ENCODE results near the gene IL1B.
"Not testable (repeated sequence)": the region's sequence is repeated elsewhere in the genome, so short reads cannot be mapped to it uniquely, and the experiment has no call there.

IL1B gene

GRCh38 chr2:112869258-112869842, 32.8 kb upstream of the IL1B start:
- no peak overlapping the region for H3K27ac ChIP-seq
- no peak for DNase-seq (ENCODE audit: low spot score)
- H3K4me3 ChIP-seq, result no peak overlapping the region
- no peak for TF ChIP-seq CTCF (IDR thresholded peaks at IDR 0.05)

- no peak overlapping the region for H3K27ac ChIP-seq
- TF ChIP-seq CTCF (IDR thresholded peaks at IDR 0.05), result no peak
- DNase-seq (ENCODE audit: low spot score), result no peak
Observed at GRCh38 chr2:112867701-112868631, 31.4 kb upstream of the IL1B start.

DNA sequence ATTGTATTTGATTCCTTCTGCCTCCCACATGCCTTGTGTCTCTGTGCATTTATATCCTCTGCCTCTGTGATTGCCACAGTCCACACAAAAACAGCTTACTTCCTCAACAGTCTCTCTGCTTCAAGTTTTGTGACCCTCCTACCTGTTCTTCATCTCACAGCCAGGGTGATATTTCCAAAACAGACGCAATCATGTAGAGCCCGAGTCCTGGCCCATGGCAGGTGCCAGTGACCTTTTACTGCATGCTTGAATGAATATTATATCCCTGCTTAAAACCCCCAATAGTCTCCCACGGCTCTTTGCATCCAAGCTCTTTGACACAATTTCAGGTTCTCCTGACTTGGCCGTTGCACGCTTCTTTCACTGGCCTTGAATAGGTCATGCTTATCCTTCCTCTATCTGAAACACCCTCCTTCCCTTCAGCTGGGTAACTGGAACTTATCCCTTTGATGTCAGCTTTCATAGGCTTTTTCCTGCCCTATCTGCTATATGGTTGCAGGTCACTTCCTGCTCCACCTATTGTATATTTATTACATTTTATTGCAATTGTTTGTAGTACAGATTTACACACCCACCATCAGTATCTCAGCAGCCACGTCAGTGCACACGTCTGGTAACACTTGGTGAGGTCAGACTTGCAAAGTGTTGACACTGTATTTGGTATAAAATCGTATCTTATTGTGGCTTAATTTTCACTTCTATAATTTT, 29.7 kb upstream of the IL1B start:
- DNase-seq (ENCODE audit: low spot score), result no peak
- no peak overlapping the region for H3K4me3 ChIP-seq
- no peak overlapping the region for H3K27ac ChIP-seq
- no peak for TF ChIP-seq CTCF (IDR thresholded peaks at IDR 0.05)

More at GRCh38 chr2:112867701-112868631, 31.4 kb upstream of the IL1B start:
- H3K4me3 ChIP-seq, result no peak overlapping the region

DNA sequence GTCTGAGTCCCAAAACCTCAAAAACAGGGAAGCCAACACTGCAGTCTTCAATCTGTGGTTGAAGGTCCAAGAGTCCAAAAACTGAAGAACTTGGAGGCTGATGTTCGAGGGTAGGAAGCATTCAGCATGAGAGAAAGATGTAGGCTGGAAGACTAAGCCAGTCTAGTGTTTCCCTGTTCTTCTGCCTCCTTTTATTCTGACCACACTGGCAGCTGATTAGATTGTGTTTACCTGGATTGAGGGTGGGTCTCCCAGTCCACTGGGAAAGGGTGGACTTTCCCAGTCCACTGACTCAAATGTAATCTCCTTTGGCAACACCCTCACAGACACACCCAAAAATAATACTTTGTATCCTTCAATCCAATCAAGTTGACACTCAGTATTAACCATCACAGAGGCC, 27.5 kb upstream of the IL1B start:
- H3K27ac ChIP-seq, result no peak overlapping the region
- no peak for DNase-seq (ENCODE audit: low spot score)
- H3K4me3 ChIP-seq, result no peak overlapping the region
- no peak for TF ChIP-seq CTCF (IDR thresholded peaks at IDR 0.05)

DNA sequence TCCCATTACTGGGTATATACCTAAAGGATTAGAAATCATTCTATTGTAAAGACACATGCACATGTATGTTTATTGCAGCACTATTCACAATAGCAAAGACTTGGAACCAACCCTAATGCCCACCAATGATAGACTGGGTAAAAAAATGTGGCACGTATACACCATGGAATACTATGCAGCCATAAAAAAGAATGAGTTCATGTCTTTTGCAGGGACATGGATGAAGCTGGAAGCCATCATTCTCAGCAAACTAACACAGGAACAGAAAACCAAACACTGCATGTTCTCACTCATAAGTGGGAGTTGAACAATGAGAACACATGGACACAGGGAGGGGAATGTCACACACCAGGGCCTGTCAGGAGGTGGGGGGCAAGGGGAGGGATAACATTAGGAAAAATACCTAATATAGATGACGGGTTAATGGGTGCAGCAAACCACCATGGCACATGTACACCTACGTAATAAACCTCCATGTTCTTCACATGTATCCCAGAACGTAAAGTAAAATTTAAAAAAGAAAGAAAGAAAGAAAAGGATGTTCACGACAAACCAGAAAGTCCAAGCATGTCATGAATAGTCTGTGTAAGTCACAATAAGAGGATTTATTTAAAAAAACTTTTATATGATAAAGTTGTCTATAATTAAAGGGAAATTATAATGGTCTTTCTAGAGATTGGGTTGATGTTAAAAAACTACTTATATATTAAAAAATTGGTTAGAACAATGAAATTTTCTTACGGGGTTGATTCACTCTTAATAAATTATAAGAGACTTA, 23.0 kb upstream of the IL1B start:
- H3K4me3 ChIP-seq; DNase-seq (ENCODE audit: low spot score); H3K27ac ChIP-seq: not testable (repeated sequence)

- no peak overlapping the region for H3K4me3 ChIP-seq
- H3K27ac ChIP-seq, result no peak overlapping the region
- no peak for TF ChIP-seq CTCF (IDR thresholded peaks at IDR 0.05)
- no peak for DNase-seq (ENCODE audit: low spot score)
Observed at GRCh38 chr2:112850588-112850987, 14.0 kb upstream of the IL1B start.

DNA sequence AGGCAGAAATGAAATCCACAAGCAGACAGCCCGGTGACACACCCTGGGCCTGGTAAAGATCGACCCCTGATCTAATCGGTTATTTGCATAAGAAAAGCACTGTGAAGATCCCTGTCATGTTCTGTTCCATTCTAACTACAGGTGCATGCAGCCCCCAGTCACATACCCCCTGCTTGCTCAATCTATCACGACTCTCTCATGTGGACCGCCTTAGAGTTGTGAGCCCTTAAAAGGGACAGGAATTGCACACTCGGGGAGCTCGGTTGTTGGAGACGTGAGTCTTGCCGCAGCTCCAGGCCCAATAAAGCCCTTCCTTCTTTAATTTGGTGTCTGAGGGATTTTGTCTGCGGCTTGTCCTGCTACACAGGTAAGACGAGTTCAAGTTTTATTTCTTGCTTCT, 13.4 kb upstream of the IL1B start:
- no peak overlapping the region for H3K4me3 ChIP-seq
- no peak for DNase-seq (ENCODE audit: low spot score)
- no peak for TF ChIP-seq CTCF (IDR thresholded peaks at IDR 0.05)
- H3K27ac ChIP-seq, result no peak overlapping the region
